Measurements from ENCODE around the gene MARK4. TPM values are rescaled to one million over a fixed set of nuclear protein-coding genes. Genes with fewer than 3 reads are reported as not detected.

MARK4 gene
- total RNA-seq, result 7.8 and 7.9 TPM in 2 replicates

GRCh38 chr19:45250832-45251451, at the start of gene MARK4:
Gene MARK4 (plus strand): TSS chr19:45251271. CDS start chr19:45251589, 318 bp downstream.

GRCh38 chr19:45245334-45245787, 5.7 kb upstream of the MARK4 start, which contains the start of gene EXOC3L2:
Gene EXOC3L2 (minus strand): TSS chr19:45245407. CDS start chr19:45239045, 6,362 bp downstream.

GRCh38 chr19:45322744-45323281, 71.7 kb downstream of the MARK4 start, which contains the start of gene CKM:
Gene CKM (minus strand): TSS chr19:45322875. CDS start chr19:45319713, 3,162 bp downstream.

GRCh38 chr19:45340232-45340898, 89.3 kb downstream of the MARK4 start, which contains the start of gene KLC3:
Gene KLC3 (plus strand): TSS chr19:45340750. CDS start chr19:45345542, 4,792 bp downstream.

Other genes starting within 250 kb of the MARK4 start
- gene RELB, start 249.8 kb upstream of the MARK4 start, total RNA-seq, result 8.4 and 8.8 TPM in 2 replicates
- 9.1 and 14.6 TPM in 2 replicates for gene CLASRP, start 212.2 kb upstream of the MARK4 start, total RNA-seq
- under 0.01 TPM in 1 of 2 replicates, not detected in the other for gene ZNF296, start 174.8 kb upstream of the MARK4 start, total RNA-seq
- gene GEMIN7, start 172.0 kb upstream of the MARK4 start, total RNA-seq, result 30.5 and 33.5 TPM in 2 replicates
- 23.1 and 26.6 TPM in 2 replicates for gene PPP1R37, start 158.1 kb upstream of the MARK4 start, total RNA-seq
- 0.30 and 0.32 TPM in 2 replicates for gene NKPD1, start 90.3 kb upstream of the MARK4 start, total RNA-seq
- 9.6 and 15.9 TPM in 2 replicates for gene TRAPPC6A, start 73.0 kb upstream of the MARK4 start, total RNA-seq
- 3.6 and 7.8 TPM in 2 replicates for gene BLOC1S3, start 72.5 kb upstream of the MARK4 start, total RNA-seq
- 1.1 and 4.2 TPM in 2 replicates for gene EXOC3L2, start 5.9 kb upstream of the MARK4 start, total RNA-seq
- gene CKM, start 71.6 kb downstream of the MARK4 start, total RNA-seq, result not detected in 2 replicates
- gene KLC3, start 89.5 kb downstream of the MARK4 start, total RNA-seq, result under 0.01 TPM in 1 of 2 replicates, not detected in the other
- gene ERCC2, start 119.3 kb downstream of the MARK4 start, total RNA-seq, result 17.5 and 28.3 TPM in 2 replicates
- 2.9 and 4.2 TPM in 2 replicates for gene PPP1R13L, start 153.8 kb downstream of the MARK4 start, total RNA-seq
- 11.2 and 24.0 TPM in 2 replicates for gene POLR1G, start 155.4 kb downstream of the MARK4 start, total RNA-seq
- gene ERCC1, start 172.6 kb downstream of the MARK4 start, total RNA-seq, result 72.2 and 100 TPM in 2 replicates
- gene FOSB, start 216.7 kb downstream of the MARK4 start, total RNA-seq, result 0.15 and 0.32 TPM in 2 replicates
- 8.4 and 21.1 TPM in 2 replicates for gene RTN2, start 245.8 kb downstream of the MARK4 start, total RNA-seq
- gene PPM1N, start 247.2 kb downstream of the MARK4 start, total RNA-seq, result 1.4 and 1.9 TPM in 2 replicates